PC-9 (cell line): ENCODE measurements around the gene CCNB1.

ENCODE experiments used
- CTCF ChIP-seq: fragments of 200-600 bp; sonication (generic); conservative IDR thresholded peaks from 2 replicates; pipeline ENCODE4 v1.6.1; 2017; ENCODE audit warnings: mixed run types, antibody characterized with exemption, mild to moderate bottlenecking, moderate library complexity
- EZH2 ChIP-seq: fragments of 200-600 bp; sonication (generic); IDR thresholded peaks from 2 replicates; pipeline ENCODE4 v1.8.0; 2017; ENCODE audit warnings: antibody characterized with exemption, low read depth

GRCh38 chr5:69140827-69141226 is 26.1 kb upstream of the CCNB1 start:
- TF ChIP-seq CTCF, result no peak
- TF ChIP-seq EZH2, result no peak
